ENCODE measurements around the gene GOLT1B. TPM values are rescaled to one million over a fixed set of nuclear protein-coding genes. Genes with fewer than 3 reads are reported as not detected.

The GOLT1B gene
- total and polyA plus RNA-seq, 2 of the 13 experiments (the other 11 are each of a cell fraction or from before 2014, with no cell fraction given): 23.6 to 38.4 TPM

- ATAC-seq (no peak), FAIRE-seq (no peak), DNase-seq (ENCODE audit: low spot score) (no peak)
- intact Hi-C loops (cut with micrococcal nuclease; ENCODE audit: unreplicated experiment): no loop called here
- no peaks in the 10 kb centered on the region for H3K36me3 ChIP-seq (replicated peaks in 1 of 2; ENCODE audit: control insufficient read depth in 1 of 2, insufficient read depth in 2 of 2, low read length in 2 of 2)
- in situ Hi-C loops (cut with HindIII; ENCODE audit: extremely low pct_ligation_motif_present, low pct_unique_long_range_greater_than_20kb): no loop called here
- no peaks in the 10 kb centered on the region for H3K79me2 ChIP-seq (ENCODE audit: insufficient read depth, low read length)
- POLR2A ChIA-PET: no interaction called here
- H3K27ac ChIP-seq (ENCODE audit: extremely low read length, insufficient read depth, low read length): no peak overlapping the region
- H3K9me3 ChIP-seq (ENCODE audit: low read length): no peaks in the 10 kb centered on the region
- no peak overlapping the region for H3K9ac ChIP-seq (ENCODE audit: insufficient read depth, low read depth, low read length)
- no peak for TF ChIP-seq ZNF337 (CRISPR knock-in tag; IDR thresholded peaks at IDR 0.05; ENCODE audit: borderline replicate concordance, low read depth)
- TF ChIP-seq ZNF333 (CRISPR knock-in tag; IDR thresholded peaks at IDR 0.05; ENCODE audit: borderline replicate concordance): no peak
- TF ChIP-seq, protein P1, sequence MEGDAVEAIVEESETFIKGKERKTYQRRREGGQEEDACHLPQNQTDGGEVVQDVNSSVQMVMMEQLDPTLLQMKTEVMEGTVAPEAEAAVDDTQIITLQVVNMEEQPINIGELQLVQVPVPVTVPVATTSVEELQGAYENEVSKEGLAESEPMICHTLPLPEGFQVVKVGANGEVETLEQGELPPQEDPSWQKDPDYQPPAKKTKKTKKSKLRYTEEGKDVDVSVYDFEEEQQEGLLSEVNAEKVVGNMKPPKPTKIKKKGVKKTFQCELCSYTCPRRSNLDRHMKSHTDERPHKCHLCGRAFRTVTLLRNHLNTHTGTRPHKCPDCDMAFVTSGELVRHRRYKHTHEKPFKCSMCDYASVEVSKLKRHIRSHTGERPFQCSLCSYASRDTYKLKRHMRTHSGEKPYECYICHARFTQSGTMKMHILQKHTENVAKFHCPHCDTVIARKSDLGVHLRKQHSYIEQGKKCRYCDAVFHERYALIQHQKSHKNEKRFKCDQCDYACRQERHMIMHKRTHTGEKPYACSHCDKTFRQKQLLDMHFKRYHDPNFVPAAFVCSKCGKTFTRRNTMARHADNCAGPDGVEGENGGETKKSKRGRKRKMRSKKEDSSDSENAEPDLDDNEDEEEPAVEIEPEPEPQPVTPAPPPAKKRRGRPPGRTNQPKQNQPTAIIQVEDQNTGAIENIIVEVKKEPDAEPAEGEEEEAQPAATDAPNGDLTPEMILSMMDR (CRISPR knock-in tag; IDR thresholded peaks at IDR 0.05): no peak
- TF ChIP-seq ZNF251 (CRISPR knock-in tag; IDR thresholded peaks at IDR 0.05): no peak
- TF ChIP-seq ZNF75D (CRISPR knock-in tag; IDR thresholded peaks at IDR 0.05; ENCODE audit: borderline replicate concordance): no peak
- no peak for TF ChIP-seq ZNF83 (CRISPR knock-in tag; IDR thresholded peaks at IDR 0.05; ENCODE audit: borderline replicate concordance)
- no peak for TF ChIP-seq NR2C2 (CRISPR knock-in tag; IDR thresholded peaks at IDR 0.05; ENCODE audit: borderline replicate concordance)
- no peak for TF ChIP-seq ZMYM4 (CRISPR knock-in tag; IDR thresholded peaks at IDR 0.05)
- no peak for TF ChIP-seq ZBTB3 (CRISPR knock-in tag; IDR thresholded peaks at IDR 0.05; ENCODE audit: borderline replicate concordance, low read depth)
- no peak for TF ChIP-seq NFIB (CRISPR knock-in tag; IDR thresholded peaks at IDR 0.05; ENCODE audit: borderline replicate concordance)
- TF ChIP-seq ZSCAN21 (CRISPR knock-in tag; IDR thresholded peaks at IDR 0.05; ENCODE audit: borderline replicate concordance): no peak
- no peak for TF ChIP-seq ZNF230 (CRISPR knock-in tag; IDR thresholded peaks at IDR 0.05)
- TF ChIP-seq NCOR1 (IDR thresholded peaks at IDR 0.05; ENCODE audit: borderline replicate concordance, low read length): no peak
- 60% methylated on average over 2 of the region's 2 CpGs for WGBS (ENCODE audit: low lambda C conversion rate)
- H3K27me3 ChIP-seq (ENCODE audit: control insufficient read depth in 1 of 2, insufficient read depth in 2 of 2, low read length in 2 of 2): peaks cover 0 to 23% of the 10 kb centered on the region in 2 experiments; a peak in 3 of 5 replicates
- CTCF ChIA-PET (ENCODE audit: low intra/inter-chr PET ratio, low total read pairs): no interaction called here
- BruUV-seq (replicated peaks): no TSS peak
- no peak overlapping the region for H3K4me3 ChIP-seq (replicated peaks in 1 of 3; ENCODE audit: insufficient read depth in 1 of 3, low read depth in 2 of 3, low read length in 3 of 3)
- no peak overlapping the region for H2AFZ ChIP-seq (ENCODE audit: low read length)
- H3K4me1 ChIP-seq (ENCODE audit: insufficient read depth, low read length): no peaks in the 10 kb centered on the region; the same call in 1 of the 2 replicates
- no peak overlapping the region for H3K4me2 ChIP-seq (ENCODE audit: low read depth, low read length)
- H4K20me1 ChIP-seq (ENCODE audit: insufficient read depth, low read length): no peaks in the 10 kb centered on the region
Measured at GRCh38 chr12:21529456-21529855, 27.9 kb downstream of the GOLT1B start.

Measured in HepG2 (cell line).